IMR-90 (cell line): Measurements from ENCODE around the gene TRIM37. TPM values are rescaled to one million over a fixed set of nuclear protein-coding genes. Genes with fewer than 3 reads are reported as not detected.

Experiments used
- ATAC-seq: fragments of 200-7000 bp; cut with Tn5 transposase; 2 replicates; pipeline ENCODE4 v1.9.1; 2020; ENCODE audit warnings: low read depth, mild to moderate bottlenecking, moderate library complexity
- BruUV-seq: library from RNA; stranded (reverse); fragments of 400-500 nt; replicated peaks from 2 replicates; lab custom pipeline; 2021; lab: Mats Ljungman, UMichigan
- CTCF ChIA-PET: fragments of 300-600 bp; formaldehyde crosslinking; extraction: SDS; loops from one replicate; lab custom pipeline; 2021; ENCODE audit warnings: antibody characterized with exemption; lab: Yijun Ruan, JAX
- POLR2A ChIA-PET: fragments of 300-600 bp; sonication (Branson Sonifier 250); formaldehyde crosslinking; loops from one replicate; lab custom pipeline; 2022; ENCODE audit warnings: antibody characterized with exemption; ENCODE audit not compliant: unreplicated experiment; lab: Charles Lee
- DNase-seq: peaks from one replicate; pipeline ENCODE4 v3.0.0; 2013
- H2AFZ ChIP-seq: replicated peaks from 2 replicates; pipeline ENCODE3; 2013; ENCODE audit warnings: low read length, mild to moderate bottlenecking; ENCODE audit not compliant: poor library complexity
- H2AK5ac ChIP-seq: 2 replicates; pipeline ENCODE4 v1.6.1; 2013; ENCODE audit warnings: low read depth, low read length, inconsistent platforms
- H2AK9ac ChIP-seq: replicated peaks from 2 replicates; pipeline ENCODE3; 2013; ENCODE audit warnings: mild to moderate bottlenecking, low read depth, low read length, moderate library complexity; ENCODE audit not compliant: poor library complexity
- H2BK120ac ChIP-seq: 2 replicates; pipeline ENCODE4 v1.6.1; 2013; ENCODE audit warnings: low read depth, low read length, inconsistent platforms
- H2BK15ac ChIP-seq: 3 replicates; pipeline ENCODE4 v1.6.1; 2013; ENCODE audit warnings: low read depth, low read length, inconsistent platforms
- H2BK20ac ChIP-seq: 2 replicates; pipeline ENCODE4 v1.6.1; 2013; ENCODE audit warnings: low read depth, mild to moderate bottlenecking, inconsistent platforms, low read length, moderate library complexity
- H2BK5ac ChIP-seq: 2 replicates; pipeline ENCODE4 v1.6.1; 2013; ENCODE audit warnings: mild to moderate bottlenecking, low read depth, low read length, inconsistent platforms; ENCODE audit not compliant: poor library complexity, severe bottlenecking
- H3K14ac ChIP-seq: replicated peaks from 2 replicates; pipeline ENCODE4 v1.6.1; 2013; ENCODE audit warnings: low read depth, low read length, inconsistent platforms
- H3K18ac ChIP-seq: 2 replicates; pipeline ENCODE4 v1.6.1; 2013; ENCODE audit warnings: low read depth, low read length, control low read depth
- H3K23ac ChIP-seq: 2 replicates; pipeline ENCODE4 v1.6.1; 2013; ENCODE audit warnings: low read depth, low read length, inconsistent platforms
- H3K27ac ChIP-seq: 2 replicates; pipeline ENCODE4 v1.5.1; 2013; ENCODE audit warnings: mild to moderate bottlenecking, control low read depth, low read length; ENCODE audit not compliant: insufficient read depth
- H3K27me3 ChIP-seq: 2 replicates; pipeline ENCODE4 v1.6.1; 2013; ENCODE audit warnings: low read length; ENCODE audit not compliant: control insufficient read depth, insufficient read depth
- H3K36me3 ChIP-seq: 2 replicates; pipeline ENCODE4 v1.6.1; 2013; ENCODE audit warnings: low read length, mixed read lengths; ENCODE audit not compliant: control insufficient read depth, insufficient read depth
- H3K4ac ChIP-seq: 2 replicates; pipeline ENCODE4 v1.6.1; 2013; ENCODE audit warnings: low read depth, low read length, inconsistent platforms
- H3K4me1 ChIP-seq: 2 replicates; pipeline ENCODE4 v1.6.1; 2013; ENCODE audit warnings: low read length, mixed read lengths; ENCODE audit not compliant: control insufficient read depth, insufficient read depth
- H3K4me2 ChIP-seq: 2 replicates; pipeline ENCODE4 v1.6.1; 2013; ENCODE audit warnings: low read depth, mild to moderate bottlenecking, control low read depth, low read length, moderate library complexity
- H3K4me3 ChIP-seq: 2 replicates; pipeline ENCODE4 v1.5.1; 2013; ENCODE audit warnings: low read depth, mild to moderate bottlenecking, control low read depth, low read length, moderate library complexity; ENCODE audit not compliant: insufficient read depth
- H3K56ac ChIP-seq: 2 replicates; pipeline ENCODE4 v1.6.1; 2013; ENCODE audit warnings: low read length, inconsistent platforms; ENCODE audit not compliant: insufficient read depth; ENCODE audit errors: extremely low read depth
- H3K79me1 ChIP-seq, 2 experiments: 2 replicates each; pipeline ENCODE4 v1.6.1; 2013; ENCODE audit warnings: low read length in 2 of 2, inconsistent platforms in 1 of 2, low read depth in 1 of 2
- H3K9ac ChIP-seq: 2 replicates; pipeline ENCODE4 v1.6.1; 2013; ENCODE audit warnings: low read depth, low read length, control low read depth
- H3K9me1 ChIP-seq: 2 replicates; pipeline ENCODE4 v1.6.1; 2013; ENCODE audit warnings: low read length, inconsistent platforms; ENCODE audit not compliant: insufficient read depth
- H3K9me3 ChIP-seq: 2 replicates; pipeline ENCODE4 v1.6.1; 2013; ENCODE audit warnings: low read length; ENCODE audit not compliant: control insufficient read depth, insufficient read depth
- H4K20me1 ChIP-seq: 2 replicates; pipeline ENCODE4 v1.6.1; 2013; ENCODE audit warnings: low read length, inconsistent platforms; ENCODE audit not compliant: insufficient read depth
- H4K5ac ChIP-seq: 2 replicates; pipeline ENCODE4 v1.6.1; 2013; ENCODE audit warnings: mild to moderate bottlenecking, low read depth, low read length, control low read depth
- H4K8ac ChIP-seq, 2 experiments: 2 replicates each; pipeline ENCODE4 v1.6.1; 2013; ENCODE audit warnings: low read depth in 2 of 2, low read length in 2 of 2, control low read depth in 1 of 2, inconsistent platforms in 1 of 2
- H4K91ac ChIP-seq: 2 replicates; pipeline ENCODE4 v1.6.1; 2013; ENCODE audit warnings: low read depth, low read length, inconsistent platforms; ENCODE audit not compliant: insufficient read depth
- CEBPB ChIP-seq: IDR thresholded peaks from 2 replicates; pipeline ENCODE4 v1.6.1; 2012; ENCODE audit warnings: low read depth, low read length, improper control_type of control experiment
- WGBS, 2 experiments: methylation state at CpG; one replicate each; pipeline versions ENCODE4 v1.1.5 to v1.1.7; 2013; ENCODE audit warnings: missing lambda C conversion rate in 2 of 2; ENCODE audit not compliant: insufficient read length in 1 of 2; ENCODE audit errors: extremely low coverage in 2 of 2; 5-methylcytosine and 5-hydroxymethylcytosine counted together
- dilution Hi-C: fragments of 300-500 bp; cut with HindIII; formaldehyde crosslinking; loops from one replicate; pipeline ENCODE4 v1.14.3; 2018; ENCODE audit warnings: low sequenced_read_pairs; ENCODE audit not compliant: unreplicated experiment
- in situ Hi-C: fragments of 300-500 bp; cut with MboI; formaldehyde crosslinking; loops from 3 replicates; pipeline ENCODE4 v1.14.3; 2019; ENCODE audit warnings: low sequenced_read_pairs, inconsistent platforms, mixed read lengths
- intact Hi-C: fragments of 100-400 bp; cut with micrococcal nuclease; formaldehyde crosslinking; loops from 2 replicates; pipeline ENCODE4 v1.10.0; 2022
- polyA plus RNA-seq, 3 experiments: library from polyadenylated mRNA; depleted of rRNA; stranded (reverse); fragments of >200 nt; gene quantifications; 2 replicates each; pipeline ENCODE4 v1.2.3, GENCODE V29; 2012; ENCODE audit warnings: low replicate concordance in 1 of 3
- total RNA-seq: library from RNA; depleted of rRNA; stranded (reverse); fragments of >200 nt; gene quantifications from 2 replicates; pipeline ENCODE4 v1.2.3, GENCODE V29; 2012
- TF ChIP-seq, protein P1 (sequence below): conservative IDR thresholded peaks from 2 replicates; pipeline ENCODE4 v1.5.1; 2012; ENCODE audit warnings: mild to moderate bottlenecking, low read depth, low read length, improper control_type of control experiment

Gene TRIM37
- total and polyA plus RNA-seq, 2 of the 4 experiments (the other 2 are of a cell fraction), result 12.1 to 24.9 TPM

DNA sequence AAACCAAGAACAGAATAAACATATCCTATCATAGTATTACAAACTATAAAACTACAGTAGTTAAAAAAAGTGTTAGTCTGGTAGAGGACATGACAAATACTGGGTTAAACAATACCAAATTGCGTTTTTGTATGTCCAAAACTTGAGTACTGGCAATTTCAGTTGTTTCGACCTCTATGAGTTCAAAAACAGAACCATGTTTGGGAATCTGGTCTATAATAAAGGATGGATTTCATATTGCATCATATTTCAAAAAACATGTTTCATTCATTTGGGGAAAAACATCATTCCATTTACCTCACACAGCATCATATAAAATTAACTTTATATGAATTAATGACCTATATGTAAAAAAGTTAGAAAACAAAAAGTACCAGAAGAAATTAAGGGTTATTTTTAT, 81.8 kb downstream of the TRIM37 start:
- no peak overlapping the region for H3K4ac ChIP-seq
- peaks cover 2% of the 10 kb centered on the region; the same call in 1 of the 2 replicates for H3K4me1 ChIP-seq
- no peak overlapping the region for H2AFZ ChIP-seq
- H3K79me1 ChIP-seq, result peaks cover 0 to 6% of the 10 kb centered on the region in 2 experiments; a peak in 2 of 4 replicates
- peaks cover 4% of the 10 kb centered on the region for H3K36me3 ChIP-seq
- CTCF ChIA-PET, result interaction anchor here (0.6 kb wide), 1 partner anchor 75 kb away, joined by 3 read pairs; no protein-coding TSS in a partner anchor
- no peak overlapping the region for H3K27ac ChIP-seq
- no peak overlapping the region for H2BK120ac ChIP-seq
- H3K9me3 ChIP-seq, result no peaks in the 10 kb centered on the region
- ATAC-seq (no peak), DNase-seq (no peak)
- H4K5ac ChIP-seq, result no peak overlapping the region
- dilution Hi-C loops (no loop called here), intact Hi-C loops (no loop called here), in situ Hi-C loops (no loop called here)
- H2BK15ac ChIP-seq, result no peak overlapping the region
- H2BK20ac ChIP-seq, result no peak overlapping the region
- H3K23ac ChIP-seq, result no peak overlapping the region
- peak; percentile 49; the same call in 1 of the 2 replicates for TF ChIP-seq CEBPB
- TF ChIP-seq, protein P1, sequence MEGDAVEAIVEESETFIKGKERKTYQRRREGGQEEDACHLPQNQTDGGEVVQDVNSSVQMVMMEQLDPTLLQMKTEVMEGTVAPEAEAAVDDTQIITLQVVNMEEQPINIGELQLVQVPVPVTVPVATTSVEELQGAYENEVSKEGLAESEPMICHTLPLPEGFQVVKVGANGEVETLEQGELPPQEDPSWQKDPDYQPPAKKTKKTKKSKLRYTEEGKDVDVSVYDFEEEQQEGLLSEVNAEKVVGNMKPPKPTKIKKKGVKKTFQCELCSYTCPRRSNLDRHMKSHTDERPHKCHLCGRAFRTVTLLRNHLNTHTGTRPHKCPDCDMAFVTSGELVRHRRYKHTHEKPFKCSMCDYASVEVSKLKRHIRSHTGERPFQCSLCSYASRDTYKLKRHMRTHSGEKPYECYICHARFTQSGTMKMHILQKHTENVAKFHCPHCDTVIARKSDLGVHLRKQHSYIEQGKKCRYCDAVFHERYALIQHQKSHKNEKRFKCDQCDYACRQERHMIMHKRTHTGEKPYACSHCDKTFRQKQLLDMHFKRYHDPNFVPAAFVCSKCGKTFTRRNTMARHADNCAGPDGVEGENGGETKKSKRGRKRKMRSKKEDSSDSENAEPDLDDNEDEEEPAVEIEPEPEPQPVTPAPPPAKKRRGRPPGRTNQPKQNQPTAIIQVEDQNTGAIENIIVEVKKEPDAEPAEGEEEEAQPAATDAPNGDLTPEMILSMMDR, result no peak
- H4K8ac ChIP-seq, result no peak overlapping the region
- no peaks in the 10 kb centered on the region for H3K9me1 ChIP-seq
- H2AK9ac ChIP-seq, result no peak overlapping the region
- H3K18ac ChIP-seq, result no peak overlapping the region
- H3K27me3 ChIP-seq, result no peaks in the 10 kb centered on the region
- H3K56ac ChIP-seq, result no peak overlapping the region
- no peaks in the 10 kb centered on the region for H4K20me1 ChIP-seq
- H3K4me2 ChIP-seq, result no peak overlapping the region
- no TSS peak for BruUV-seq
- H4K91ac ChIP-seq, result no peak overlapping the region
- H2BK5ac ChIP-seq, result no peak overlapping the region
- POLR2A ChIA-PET, result no interaction called here
- no peak overlapping the region for H2AK5ac ChIP-seq
- no peak overlapping the region for H3K4me3 ChIP-seq
- no CpG with 5 or more reads among the region's 2 CpGs for WGBS, 2 experiments
- no peak overlapping the region for H3K9ac ChIP-seq
- no peak overlapping the region for H3K14ac ChIP-seq
